Measurements from ENCODE around the gene TIMP1. TPM values are rescaled to one million over a fixed set of nuclear protein-coding genes. Genes with fewer than 3 reads are reported as not detected.

The TIMP1 gene
- 834 and 863 TPM in 2 replicates for total RNA-seq (ENCODE audit: low replicate concordance)

GRCh38 chrX:47581731-47582647 is at the start of gene TIMP1:
TSS of gene TIMP1 (plus strand) at chrX:47582436. CDS start at chrX:47583416, 980 bp downstream.
- H3K4me3 ChIP-seq (ENCODE audit: low read depth, low read length): peak within 1 kb of the TSS; percentile 82
- TF ChIP-seq, protein P1, sequence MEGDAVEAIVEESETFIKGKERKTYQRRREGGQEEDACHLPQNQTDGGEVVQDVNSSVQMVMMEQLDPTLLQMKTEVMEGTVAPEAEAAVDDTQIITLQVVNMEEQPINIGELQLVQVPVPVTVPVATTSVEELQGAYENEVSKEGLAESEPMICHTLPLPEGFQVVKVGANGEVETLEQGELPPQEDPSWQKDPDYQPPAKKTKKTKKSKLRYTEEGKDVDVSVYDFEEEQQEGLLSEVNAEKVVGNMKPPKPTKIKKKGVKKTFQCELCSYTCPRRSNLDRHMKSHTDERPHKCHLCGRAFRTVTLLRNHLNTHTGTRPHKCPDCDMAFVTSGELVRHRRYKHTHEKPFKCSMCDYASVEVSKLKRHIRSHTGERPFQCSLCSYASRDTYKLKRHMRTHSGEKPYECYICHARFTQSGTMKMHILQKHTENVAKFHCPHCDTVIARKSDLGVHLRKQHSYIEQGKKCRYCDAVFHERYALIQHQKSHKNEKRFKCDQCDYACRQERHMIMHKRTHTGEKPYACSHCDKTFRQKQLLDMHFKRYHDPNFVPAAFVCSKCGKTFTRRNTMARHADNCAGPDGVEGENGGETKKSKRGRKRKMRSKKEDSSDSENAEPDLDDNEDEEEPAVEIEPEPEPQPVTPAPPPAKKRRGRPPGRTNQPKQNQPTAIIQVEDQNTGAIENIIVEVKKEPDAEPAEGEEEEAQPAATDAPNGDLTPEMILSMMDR (IDR thresholded peaks at IDR 0.05; ENCODE audit: insufficient read depth, low read length): no peak
- DNase-seq (ENCODE audit: low read depth): peak; percentile 89

DNA sequence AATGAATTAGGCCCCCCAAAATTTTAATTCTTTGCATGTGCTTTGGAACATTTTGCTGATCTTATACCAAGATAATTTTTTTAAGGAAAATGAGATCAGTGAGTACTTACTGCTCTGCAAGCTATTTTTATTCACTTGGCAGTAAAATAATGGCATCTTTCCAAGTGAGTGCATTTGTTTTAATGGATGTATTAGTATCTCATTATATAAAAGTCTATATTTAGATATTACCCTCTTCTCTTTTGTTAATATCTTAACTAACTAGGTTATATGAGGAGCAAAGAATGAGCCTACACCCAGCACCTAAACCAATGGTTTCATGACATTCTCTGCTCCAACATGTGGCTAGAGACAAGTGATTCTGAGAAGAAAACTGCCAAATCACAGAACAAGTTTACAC is 42.4 kb upstream of the TIMP1 start:
- no peak overlapping the region for H3K4me3 ChIP-seq (ENCODE audit: low read depth, low read length)
- DNase-seq (ENCODE audit: low read depth): peak; percentile 32
- TF ChIP-seq, protein P1 (IDR thresholded peaks at IDR 0.05; ENCODE audit: insufficient read depth, low read length): no peak

- peak; percentile 91 for DNase-seq (ENCODE audit: low read depth)
- H3K4me3 ChIP-seq (ENCODE audit: low read depth, low read length): no peak overlapping the region
- TF ChIP-seq, protein P1 (IDR thresholded peaks at IDR 0.05; ENCODE audit: insufficient read depth, low read length): peak; percentile 64
Observed at GRCh38 chrX:47540754-47541538, 41.3 kb upstream of the TIMP1 start.

DNA sequence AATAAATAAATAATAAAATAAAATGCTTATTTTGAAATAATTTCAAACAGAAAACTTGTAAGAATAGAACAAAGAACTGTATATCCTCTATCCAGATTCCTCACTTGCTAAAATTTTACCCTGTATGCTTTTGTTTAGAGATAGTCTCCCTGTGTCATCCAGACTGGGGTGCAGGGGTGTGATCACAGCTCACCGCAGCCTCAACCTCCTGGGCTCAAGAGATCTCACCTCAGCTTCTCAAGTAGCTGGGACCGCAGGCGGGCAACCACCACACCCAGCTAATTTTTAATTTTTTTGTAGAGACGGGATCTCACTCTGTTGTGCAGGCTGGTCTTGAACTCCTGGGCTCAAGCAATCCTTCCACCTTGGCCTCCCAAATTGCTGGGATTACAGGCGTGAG is 38.7 kb upstream of the TIMP1 start:
- no peak for DNase-seq (ENCODE audit: low read depth)
- H3K4me3 ChIP-seq (ENCODE audit: low read depth, low read length): no peak overlapping the region
- TF ChIP-seq, protein P1 (IDR thresholded peaks at IDR 0.05; ENCODE audit: insufficient read depth, low read length): no peak

DNA sequence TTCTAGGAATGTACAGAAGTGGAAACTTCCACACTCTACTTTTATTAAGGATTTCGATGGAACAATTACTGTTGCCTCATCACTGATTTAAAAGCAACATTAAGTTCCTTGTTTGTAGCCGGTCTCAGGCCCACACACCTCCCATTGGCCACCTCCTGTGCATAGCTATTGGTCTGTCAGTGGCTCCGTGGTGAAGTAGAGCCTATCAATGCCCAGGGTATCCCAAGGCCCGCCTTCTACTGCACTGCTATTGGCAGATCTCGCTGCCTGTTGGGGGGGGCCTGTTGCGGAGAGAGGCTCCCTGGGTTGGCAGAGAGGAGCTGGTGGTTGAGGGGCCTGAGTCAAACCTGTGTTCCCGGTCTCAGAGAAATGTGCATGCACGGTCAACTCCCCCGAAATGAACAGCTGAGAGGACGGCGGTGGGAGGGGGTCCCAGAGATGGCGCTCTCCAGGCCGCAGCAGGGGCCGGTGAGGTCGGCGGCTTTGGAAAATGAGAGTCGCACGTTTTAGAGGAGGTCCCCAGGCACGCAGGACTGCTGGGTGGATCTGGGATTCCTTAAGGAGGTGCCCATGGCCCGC is 26.1 kb upstream of the TIMP1 start:
- H3K4me3 ChIP-seq (ENCODE audit: low read depth, low read length): peak overlapping the region; percentile 64
- DNase-seq (ENCODE audit: low read depth): peak; percentile 93
- TF ChIP-seq, protein P1 (IDR thresholded peaks at IDR 0.05; ENCODE audit: insufficient read depth, low read length): no peak

GRCh38 chrX:47558436-47558835 is 23.8 kb upstream of the TIMP1 start:
- TF ChIP-seq, protein P1 (IDR thresholded peaks at IDR 0.05; ENCODE audit: insufficient read depth, low read length): no peak
- H3K4me3 ChIP-seq (ENCODE audit: low read depth, low read length): no peak overlapping the region
- DNase-seq (ENCODE audit: low read depth): no peak
